ENCODE results near the gene CRLF1. TPM values are rescaled to one million over a fixed set of nuclear protein-coding genes. Genes with fewer than 3 reads are reported as not detected.

CRLF1 gene, protein sequence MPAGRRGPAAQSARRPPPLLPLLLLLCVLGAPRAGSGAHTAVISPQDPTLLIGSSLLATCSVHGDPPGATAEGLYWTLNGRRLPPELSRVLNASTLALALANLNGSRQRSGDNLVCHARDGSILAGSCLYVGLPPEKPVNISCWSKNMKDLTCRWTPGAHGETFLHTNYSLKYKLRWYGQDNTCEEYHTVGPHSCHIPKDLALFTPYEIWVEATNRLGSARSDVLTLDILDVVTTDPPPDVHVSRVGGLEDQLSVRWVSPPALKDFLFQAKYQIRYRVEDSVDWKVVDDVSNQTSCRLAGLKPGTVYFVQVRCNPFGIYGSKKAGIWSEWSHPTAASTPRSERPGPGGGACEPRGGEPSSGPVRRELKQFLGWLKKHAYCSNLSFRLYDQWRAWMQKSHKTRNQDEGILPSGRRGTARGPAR
- not detected for total RNA-seq

DNA sequence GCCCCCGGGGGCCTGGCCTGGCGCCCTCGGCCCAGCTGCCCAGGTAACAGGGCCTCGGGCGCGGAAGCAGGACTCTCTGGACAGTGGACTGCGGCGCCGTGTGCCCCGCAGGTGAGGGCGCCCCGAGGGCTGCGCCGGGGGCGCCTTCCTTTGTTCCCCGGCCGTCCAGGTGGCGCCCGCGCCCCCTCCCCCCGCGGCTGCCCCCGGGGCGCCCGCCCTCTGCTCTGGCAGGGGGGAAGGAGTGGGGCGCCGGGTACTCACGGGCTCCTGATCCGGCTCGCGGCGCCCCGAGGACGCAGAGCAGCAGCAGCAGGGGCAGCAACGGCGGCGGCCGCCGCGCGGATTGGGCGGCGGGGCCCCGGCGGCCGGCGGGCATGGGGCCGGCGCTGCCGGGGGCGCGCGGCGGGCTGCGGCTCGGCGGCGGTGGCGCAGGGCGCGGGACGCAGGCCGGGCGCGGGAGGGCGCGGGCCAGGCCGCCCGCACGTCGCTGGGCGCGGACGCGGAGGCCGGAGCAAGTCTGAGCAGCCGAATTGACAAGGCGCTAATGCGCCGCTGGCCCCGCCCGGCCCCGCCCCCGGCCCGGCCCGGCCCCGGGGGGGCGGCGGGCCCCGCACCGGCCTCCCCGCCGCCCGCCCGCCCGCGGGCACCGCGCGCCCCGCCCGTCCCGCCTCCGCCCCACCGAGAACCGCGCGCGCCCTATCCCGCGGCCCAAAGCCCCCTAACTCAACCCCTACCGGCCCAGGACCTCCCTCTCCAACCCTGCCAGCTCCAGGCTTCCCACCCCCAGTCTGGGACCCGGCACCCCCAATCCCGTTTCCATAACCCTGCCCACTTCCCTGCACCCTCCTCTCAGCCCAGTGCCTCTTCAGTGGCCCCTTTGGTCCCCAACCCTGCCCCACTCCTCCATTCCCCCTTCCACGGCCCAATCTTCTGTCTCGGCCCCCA is at the start of gene CRLF1:
TSS of gene CRLF1 (minus strand) at position 519 of the 945 bp plus-strand sequence. CDS start at position 376, 143 bp downstream.
- ChIA-PET POLR2A (no interaction called here), CTCF (no interaction called here)
- TF ChIP-seq, protein P1, sequence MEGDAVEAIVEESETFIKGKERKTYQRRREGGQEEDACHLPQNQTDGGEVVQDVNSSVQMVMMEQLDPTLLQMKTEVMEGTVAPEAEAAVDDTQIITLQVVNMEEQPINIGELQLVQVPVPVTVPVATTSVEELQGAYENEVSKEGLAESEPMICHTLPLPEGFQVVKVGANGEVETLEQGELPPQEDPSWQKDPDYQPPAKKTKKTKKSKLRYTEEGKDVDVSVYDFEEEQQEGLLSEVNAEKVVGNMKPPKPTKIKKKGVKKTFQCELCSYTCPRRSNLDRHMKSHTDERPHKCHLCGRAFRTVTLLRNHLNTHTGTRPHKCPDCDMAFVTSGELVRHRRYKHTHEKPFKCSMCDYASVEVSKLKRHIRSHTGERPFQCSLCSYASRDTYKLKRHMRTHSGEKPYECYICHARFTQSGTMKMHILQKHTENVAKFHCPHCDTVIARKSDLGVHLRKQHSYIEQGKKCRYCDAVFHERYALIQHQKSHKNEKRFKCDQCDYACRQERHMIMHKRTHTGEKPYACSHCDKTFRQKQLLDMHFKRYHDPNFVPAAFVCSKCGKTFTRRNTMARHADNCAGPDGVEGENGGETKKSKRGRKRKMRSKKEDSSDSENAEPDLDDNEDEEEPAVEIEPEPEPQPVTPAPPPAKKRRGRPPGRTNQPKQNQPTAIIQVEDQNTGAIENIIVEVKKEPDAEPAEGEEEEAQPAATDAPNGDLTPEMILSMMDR (IDR thresholded peaks at IDR 0.05): no peak
- H3K9me3 Mint-ChIP-seq: no peaks in the 10 kb centered on the region
- no peak within 1 kb of the TSS for H3K27ac Mint-ChIP-seq
- ATAC-seq (no peak), DNase-seq (no peak)
- peaks cover 9% of the 10 kb centered on the region for H3K4me1 Mint-ChIP-seq (ENCODE audit: low read depth)
- H3K27me3 Mint-ChIP-seq: peaks cover 71% of the 10 kb centered on the region
- no peak within 1 kb of the TSS for H3K4me3 Mint-ChIP-seq
- no peaks in the 10 kb centered on the region for H3K36me3 Mint-ChIP-seq (ENCODE audit: low read depth)
- intact Hi-C loops (cut with micrococcal nuclease): no loop called here

DNA sequence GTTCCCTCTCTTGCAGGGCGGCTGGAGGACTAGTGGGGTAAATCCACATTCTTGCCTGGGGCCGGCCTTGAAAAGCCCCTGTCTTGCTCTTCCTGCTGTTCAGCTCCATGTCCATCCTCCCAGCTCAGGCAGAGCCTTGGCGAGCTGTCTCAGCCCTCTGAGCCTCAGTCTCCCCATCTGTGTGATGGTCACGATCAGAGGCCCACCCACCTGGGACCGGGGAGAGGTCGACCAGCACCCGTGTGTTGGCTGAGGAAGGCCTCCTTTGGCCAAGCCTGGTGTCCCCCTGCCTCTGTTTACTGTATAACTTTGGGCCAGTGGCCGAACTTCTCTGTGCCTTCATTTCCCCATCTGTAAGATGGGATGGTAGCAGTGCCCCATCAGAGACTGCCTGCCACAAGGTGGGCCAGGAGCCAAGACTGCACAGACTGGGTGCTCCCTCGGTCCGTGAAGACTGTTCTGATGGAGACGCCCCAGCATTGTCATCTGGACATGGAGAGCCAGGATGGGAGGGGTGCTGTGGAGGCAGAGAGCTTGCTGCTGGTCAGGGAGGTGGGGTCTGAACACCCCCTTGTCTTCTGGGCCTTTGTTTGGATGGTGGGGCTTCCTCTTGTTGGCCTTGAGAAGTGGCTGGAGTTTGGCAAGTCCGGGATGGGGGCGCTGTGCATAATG is 48.7 kb upstream of the CRLF1 start:
- Mint-ChIP-seq H3K27me3 (no peaks in the 10 kb centered on the region), H3K27ac (no peak overlapping the region), H3K4me3 (no peak overlapping the region), H3K36me3 (ENCODE audit: low read depth) (peaks cover 2% of the 10 kb centered on the region), H3K9me3 (no peaks in the 10 kb centered on the region), H3K4me1 (ENCODE audit: low read depth) (peaks cover 4% of the 10 kb centered on the region)
- TF ChIP-seq, protein P1 (IDR thresholded peaks at IDR 0.05): no peak
- no peak for DNase-seq
- no peak for ATAC-seq
- intact Hi-C loops (cut with micrococcal nuclease): no loop called here
- ChIA-PET POLR2A (no interaction called here), CTCF (no interaction called here)

DNA sequence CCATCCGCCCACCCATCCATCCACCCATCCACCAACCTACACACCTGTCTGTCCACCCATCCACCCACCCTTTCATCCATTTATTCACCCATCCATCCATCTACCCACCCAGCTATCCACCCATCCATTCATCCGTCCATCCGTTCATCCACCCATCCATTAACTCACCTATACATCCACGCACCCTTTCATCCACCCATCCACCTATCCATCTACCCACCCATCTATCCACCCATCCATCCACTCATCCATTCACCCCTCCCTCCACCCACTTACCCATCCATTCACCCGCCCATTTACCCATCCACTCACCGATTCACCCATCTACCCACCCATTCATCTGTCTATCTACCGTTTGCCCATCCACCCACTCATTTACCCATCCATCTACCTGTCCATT is 47.9 kb upstream of the CRLF1 start:
- DNase-seq: no peak
- POLR2A ChIA-PET: no interaction called here
- CTCF ChIA-PET: no interaction called here
- TF ChIP-seq, protein P1 (IDR thresholded peaks at IDR 0.05): no peak
- intact Hi-C loops (cut with micrococcal nuclease): no loop called here
- H3K4me1 Mint-ChIP-seq (ENCODE audit: low read depth): peaks cover 7% of the 10 kb centered on the region
- H3K27ac Mint-ChIP-seq: no peak overlapping the region
- H3K9me3 Mint-ChIP-seq: no peaks in the 10 kb centered on the region
- ATAC-seq: no peak
- peaks cover 2% of the 10 kb centered on the region for H3K36me3 Mint-ChIP-seq (ENCODE audit: low read depth)
- no peak overlapping the region for H3K4me3 Mint-ChIP-seq
- H3K27me3 Mint-ChIP-seq: no peaks in the 10 kb centered on the region

DNA sequence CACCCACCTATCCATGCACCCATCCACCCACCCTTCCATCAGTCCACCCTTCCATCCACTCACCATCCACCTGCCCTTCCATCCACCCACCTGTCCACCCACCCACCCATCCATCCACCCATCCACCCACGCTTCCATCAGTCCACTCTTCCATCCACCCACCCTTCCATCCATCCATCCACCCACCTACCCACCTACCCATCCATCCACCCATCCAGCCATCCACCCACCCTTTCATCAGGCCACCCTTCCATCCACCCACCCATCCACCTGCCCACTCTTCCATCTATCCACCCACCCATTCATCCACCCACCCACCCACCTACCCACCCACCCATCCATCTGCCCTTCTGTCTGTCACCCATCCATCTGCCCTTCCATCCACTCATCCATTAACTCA is 47.3 kb upstream of the CRLF1 start:
- DNase-seq (no peak), ATAC-seq (no peak)
- TF ChIP-seq, protein P1 (IDR thresholded peaks at IDR 0.05): no peak
- intact Hi-C loops (cut with micrococcal nuclease): no loop called here
- no peaks in the 10 kb centered on the region for H3K27me3 Mint-ChIP-seq
- H3K27ac Mint-ChIP-seq: no peak overlapping the region
- CTCF ChIA-PET: no interaction called here
- H3K36me3 Mint-ChIP-seq (ENCODE audit: low read depth): peaks cover 2% of the 10 kb centered on the region
- POLR2A ChIA-PET: no interaction called here
- H3K9me3 Mint-ChIP-seq: no peaks in the 10 kb centered on the region
- peaks cover 8% of the 10 kb centered on the region for H3K4me1 Mint-ChIP-seq (ENCODE audit: low read depth)
- H3K4me3 Mint-ChIP-seq: no peak overlapping the region
